WERI-Rb-1 (cell line): Measurements from ENCODE around the gene INPP4A.
A peak's percentile ranks its signal among the peaks of the same experiment; 100 is the strongest.
"Not testable (repeated sequence)": the region's sequence is repeated elsewhere in the genome, so short reads cannot be mapped to it uniquely, and the experiment has no call there.

Experiments used
- DNase-seq: peaks from one replicate; pipeline ENCODE4 v3.0.0-alpha.2; 2020
- H3K27ac ChIP-seq: fragments of 250-450 bp; sonication (Bioruptor Pico); 2 replicates; pipeline ENCODE4 v1.5.1; 2020; ENCODE audit warnings: mild to moderate bottlenecking, moderate library complexity
- H3K27me3 ChIP-seq: fragments of 250-450 bp; sonication (Bioruptor Pico); 2 replicates; pipeline ENCODE4 v1.5.1; 2021; ENCODE audit warnings: mild to moderate bottlenecking, low read depth, moderate library complexity; ENCODE audit not compliant: insufficient read depth, severe bottlenecking
- H3K36me3 ChIP-seq: fragments of 250-450 bp; sonication (Bioruptor Pico); 2 replicates; pipeline ENCODE4 v1.5.1; 2020; ENCODE audit warnings: mild to moderate bottlenecking, moderate library complexity
- H3K4me3 ChIP-seq: 2 replicates; pipeline ENCODE4 v1.5.1; 2011; ENCODE audit warnings: low read depth, mild to moderate bottlenecking, control low read depth, low read length
- H3K9me3 ChIP-seq: fragments of 250-450 bp; sonication (Bioruptor Pico); 2 replicates; pipeline ENCODE4 v1.5.1; 2021; ENCODE audit warnings: mild to moderate bottlenecking, moderate library complexity; ENCODE audit not compliant: severe bottlenecking
- CTCF ChIP-seq: IDR thresholded peaks from 2 replicates; pipeline ENCODE4 v1.5.1; 2011; ENCODE audit warnings: low read depth, mild to moderate bottlenecking, control low read depth, inconsistent platforms, low read length

Gene INPP4A

GRCh38 chr2:98589489-98589888 is 144.8 kb downstream of the INPP4A start:
- no peak overlapping the region for H3K4me3 ChIP-seq
- peaks cover 4% of the 10 kb centered on the region for H3K9me3 ChIP-seq
- no peak for DNase-seq
- H3K27ac ChIP-seq = no peak overlapping the region
- H3K36me3 ChIP-seq = no peaks in the 10 kb centered on the region; the same call in 1 of the 2 replicates
- TF ChIP-seq CTCF = no peak
- H3K27me3 ChIP-seq = no peaks in the 10 kb centered on the region

- no peaks in the 10 kb centered on the region for H3K27me3 ChIP-seq
- peaks cover 6% of the 10 kb centered on the region for H3K9me3 ChIP-seq
- no peak for DNase-seq
- no peak overlapping the region for H3K4me3 ChIP-seq
- no peak for TF ChIP-seq CTCF
- H3K27ac ChIP-seq = no peak overlapping the region
- H3K36me3 ChIP-seq = no peaks in the 10 kb centered on the region
Measured at GRCh38 chr2:98592565-98592964, 147.9 kb downstream of the INPP4A start.

- not testable (repeated sequence) for H3K27ac ChIP-seq, H3K4me3 ChIP-seq, DNase-seq, H3K27me3 ChIP-seq, H3K9me3 ChIP-seq, H3K36me3 ChIP-seq
Measured at GRCh38 chr2:98594665-98595064, 150.0 kb downstream of the INPP4A start.

GRCh38 chr2:98598781-98599428 is 154.2 kb downstream of the INPP4A start:
- TF ChIP-seq CTCF = no peak
- Histone ChIP-seq H3K27ac (no peak overlapping the region), H3K4me3 (no peak overlapping the region), H3K9me3 (peaks cover 6% of the 10 kb centered on the region), H3K36me3 (peaks cover 36% of the 10 kb centered on the region), H3K27me3 (no peaks in the 10 kb centered on the region)
- DNase-seq = no peak

GRCh38 chr2:98601532-98602132 is 157.0 kb downstream of the INPP4A start:
- Histone ChIP-seq H3K4me3 (no peak overlapping the region), H3K27me3 (no peaks in the 10 kb centered on the region), H3K36me3 (peaks cover 36% of the 10 kb centered on the region), H3K9me3 (no peaks in the 10 kb centered on the region), H3K27ac (no peak overlapping the region)
- peak; percentile 53 for DNase-seq
- peak; percentile 85 for TF ChIP-seq CTCF

GRCh38 chr2:98604547-98604946 is 159.9 kb downstream of the INPP4A start:
- no peak overlapping the region for H3K27ac ChIP-seq
- TF ChIP-seq CTCF = no peak
- no peak overlapping the region for H3K4me3 ChIP-seq
- no peaks in the 10 kb centered on the region for H3K27me3 ChIP-seq
- no peaks in the 10 kb centered on the region for H3K9me3 ChIP-seq
- H3K36me3 ChIP-seq = peaks cover 29% of the 10 kb centered on the region
- DNase-seq = no peak
